ENCODE results near the gene FBH1.

FBH1 gene

GRCh38 chr10:5932345-5932744 is 42.3 kb downstream of the FBH1 start:
- Histone ChIP-seq H3K4me1 (no peaks in the 10 kb centered on the region), H3K36me3 (peaks cover 25% of the 10 kb centered on the region), H3K9me3 (no peaks in the 10 kb centered on the region), H3K27me3 (no peaks in the 10 kb centered on the region), H3K4me3 (ENCODE audit: low read depth, low read length) (no peak overlapping the region)
- no peak for DNase-seq
- no peak for TF ChIP-seq CTCF (IDR thresholded peaks at IDR 0.05; ENCODE audit: low read depth, low read length)

- no peak for DNase-seq
- Histone ChIP-seq H3K4me3 (ENCODE audit: low read depth, low read length) (no peak overlapping the region), H3K4me1 (no peaks in the 10 kb centered on the region), H3K9me3 (no peaks in the 10 kb centered on the region), H3K27me3 (no peaks in the 10 kb centered on the region), H3K36me3 (peaks cover 20% of the 10 kb centered on the region)
- no peak for TF ChIP-seq CTCF (IDR thresholded peaks at IDR 0.05; ENCODE audit: low read depth, low read length)
Observed at GRCh38 chr10:5933909-5934546, 44.0 kb downstream of the FBH1 start.

DNA sequence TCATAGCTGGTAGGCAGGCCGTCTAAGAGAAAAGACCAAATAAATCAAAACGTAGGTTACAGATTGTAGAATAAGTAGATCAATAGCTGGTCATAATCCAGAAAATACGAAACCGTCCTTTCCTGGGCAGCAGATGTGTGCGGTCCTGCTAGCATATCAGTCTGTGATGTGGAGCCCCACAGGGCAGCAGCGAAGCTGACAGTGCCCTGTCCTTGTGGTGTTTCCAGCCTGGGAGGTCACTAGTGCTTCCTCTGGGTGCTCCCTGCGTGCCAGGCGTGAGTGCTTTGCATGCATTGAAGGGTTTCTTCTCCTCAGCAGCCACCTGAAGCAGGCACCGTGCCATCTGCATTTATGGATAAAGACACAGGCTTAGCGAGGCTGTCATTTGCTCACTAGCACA is 45.6 kb downstream of the FBH1 start:
- Histone ChIP-seq H3K27me3 (no peaks in the 10 kb centered on the region), H3K9me3 (no peaks in the 10 kb centered on the region), H3K36me3 (peaks cover 13% of the 10 kb centered on the region), H3K4me3 (ENCODE audit: low read depth, low read length) (no peak overlapping the region), H3K4me1 (no peaks in the 10 kb centered on the region)
- TF ChIP-seq CTCF (IDR thresholded peaks at IDR 0.05; ENCODE audit: low read depth, low read length): no peak
- no peak for DNase-seq

DNA sequence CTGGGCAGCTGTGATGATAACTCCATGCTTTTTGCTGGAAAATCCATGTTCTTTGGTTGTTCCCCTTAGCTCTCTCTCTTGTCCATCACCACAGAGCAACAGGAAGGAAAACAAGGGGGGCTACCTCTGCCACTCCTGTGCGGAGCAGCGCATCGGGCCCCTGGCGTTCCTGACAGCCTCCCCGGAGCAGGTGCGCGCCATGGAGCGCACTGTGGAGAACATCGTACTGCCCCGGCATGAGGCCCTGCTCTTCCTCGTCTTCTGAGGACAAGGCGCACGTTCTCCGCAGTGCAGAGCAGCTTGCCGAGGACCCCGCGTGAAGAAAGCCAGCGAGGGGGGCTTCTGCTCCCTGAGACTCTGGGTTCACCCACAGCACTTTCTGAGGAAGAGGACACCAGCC is 47.0 kb downstream of the FBH1 start:
- Histone ChIP-seq H3K9me3 (no peaks in the 10 kb centered on the region), H3K27me3 (no peaks in the 10 kb centered on the region), H3K4me3 (ENCODE audit: low read depth, low read length) (no peak overlapping the region), H3K36me3 (peaks cover 13% of the 10 kb centered on the region), H3K4me1 (no peaks in the 10 kb centered on the region)
- TF ChIP-seq CTCF (IDR thresholded peaks at IDR 0.05; ENCODE audit: low read depth, low read length): no peak
- DNase-seq: no peak

GRCh38 chr10:5938291-5938690 is 48.2 kb downstream of the FBH1 start:
- DNase-seq: no peak
- no peak for TF ChIP-seq CTCF (IDR thresholded peaks at IDR 0.05; ENCODE audit: low read depth, low read length)
- Histone ChIP-seq H3K36me3 (peaks cover 13% of the 10 kb centered on the region), H3K9me3 (no peaks in the 10 kb centered on the region), H3K4me3 (ENCODE audit: low read depth, low read length) (no peak overlapping the region), H3K4me1 (no peaks in the 10 kb centered on the region), H3K27me3 (no peaks in the 10 kb centered on the region)

DNA sequence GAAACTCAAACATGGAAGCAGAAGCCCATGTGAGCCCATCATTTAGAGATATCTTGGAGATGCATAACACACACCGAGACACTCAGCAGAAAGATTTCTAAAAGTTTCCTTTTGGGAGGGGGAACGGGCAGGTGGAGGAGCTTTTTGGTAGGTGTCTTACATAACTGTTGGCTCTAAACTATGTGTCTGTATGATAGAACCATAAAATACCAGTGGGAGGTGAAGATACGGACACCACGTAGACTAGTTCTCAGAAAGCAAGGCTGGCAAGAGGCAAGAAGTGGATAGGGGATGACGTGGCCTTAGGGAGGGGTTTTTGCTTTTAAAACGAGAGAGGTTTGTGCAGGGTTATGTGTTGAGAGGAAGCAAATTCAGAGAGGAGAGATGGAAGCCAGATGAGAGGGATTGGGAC is 50.8 kb downstream of the FBH1 start:
- Histone ChIP-seq H3K4me3 (ENCODE audit: low read depth, low read length) (no peak overlapping the region), H3K36me3 (peaks cover 13% of the 10 kb centered on the region), H3K4me1 (no peaks in the 10 kb centered on the region), H3K9me3 (no peaks in the 10 kb centered on the region), H3K27me3 (no peaks in the 10 kb centered on the region)
- no peak for DNase-seq
- TF ChIP-seq CTCF (IDR thresholded peaks at IDR 0.05; ENCODE audit: low read depth, low read length): no peak

Measured in BE2C (cell line).